K562 (cell line): ENCODE measurements around the gene PPP1R14D. TPM values are rescaled to one million over a fixed set of nuclear protein-coding genes. Genes with fewer than 3 reads are reported as not detected.
A peak's percentile ranks its signal among the peaks of the same experiment; 100 is the strongest.

Experiments used
- ATAC-seq: fragments of 200-7000 bp; cut with Tn5 transposase; 3 replicates; pipeline ENCODE4 v1.9.1; 2020; ENCODE audit warnings: moderate library complexity
- BruUV-seq: library from RNA; stranded (reverse); fragments of 400-500 nt; replicated peaks from 2 replicates; lab custom pipeline; 2021; lab: Mats Ljungman, UMichigan
- CTCF ChIA-PET: fragments of 300-600 bp; formaldehyde crosslinking; extraction: SDS; loops from one replicate; lab custom pipeline; 2021; ENCODE audit warnings: low intra/inter-chr PET ratio; lab: Yijun Ruan, JAX
- POLR2A ChIA-PET: fragments of 300-600, 350-650 bp; sonication (Branson Sonifier 250); formaldehyde crosslinking; extraction: SDS; loops from one replicate; lab custom pipeline; 2021; ENCODE audit warnings: antibody characterized with exemption, inconsistent platforms; lab: Yijun Ruan, JAX
- DNase-seq, 4 experiments: peaks; one replicate each; pipeline versions ENCODE4 v3.0.0 to v3.0.0-alpha.2; 2011 to 2018; ENCODE audit warnings: low spot score in 3 of 4, mixed read lengths in 3 of 4; ENCODE audit errors: extremely low read depth in 1 of 4
- FAIRE-seq: peaks from 2 replicates; lab custom pipeline; 2011; peaks lifted over from hg19 to GRCh38; lab: Jason Lieb, UNC
- H2AFZ ChIP-seq: 2 replicates; pipeline ENCODE4 v1.6.0; 2011; ENCODE audit warnings: low read depth, low read length, control low read depth, inconsistent platforms
- H3K27ac ChIP-seq: fragments of 200-600 bp; 3 replicates; pipeline ENCODE4 v1.8.0; 2011; ENCODE audit warnings: low read depth, mild to moderate bottlenecking, control low read depth, inconsistent platforms, low read length, moderate library complexity, mixed read lengths; ENCODE audit errors: extremely low read depth
- H3K27me3 ChIP-seq, 2 experiments: fragments of 300-600 bp in 1 of 2; 2 replicates in 1 of 2; 3 replicates in 1 of 2; pipeline versions ENCODE4 v1.6.0 to v1.8.0; 2011; ENCODE audit warnings: inconsistent platforms in 2 of 2, low read length in 2 of 2, mild to moderate bottlenecking in 1 of 2, mixed read lengths in 1 of 2, moderate library complexity in 1 of 2; ENCODE audit not compliant: control insufficient read depth in 2 of 2, insufficient read depth in 2 of 2
- H3K36me3 ChIP-seq: fragments of 300-600 bp; 3 replicates; pipeline ENCODE4 v1.8.0; 2011; ENCODE audit warnings: mild to moderate bottlenecking, low read length, inconsistent platforms; ENCODE audit not compliant: control insufficient read depth, insufficient read depth
- H3K4me1 ChIP-seq, 2 experiments: fragments of 200-600 bp in 1 of 2; replicated peaks in 1 of 2; 2 replicates in 1 of 2; 3 replicates in 1 of 2; pipeline versions ENCODE4 v1.5.1 to v1.8.0; 2011; ENCODE audit warnings: inconsistent platforms in 2 of 2, low read length in 2 of 2, mild to moderate bottlenecking in 1 of 2, mixed read lengths in 1 of 2, moderate library complexity in 1 of 2; ENCODE audit not compliant: control insufficient read depth in 2 of 2, insufficient read depth in 2 of 2
- H3K4me2 ChIP-seq: 2 replicates; pipeline ENCODE4 v1.6.1; 2011; ENCODE audit warnings: low read length, control low read depth, inconsistent platforms, mixed read lengths; ENCODE audit not compliant: insufficient read depth
- H3K4me3 ChIP-seq: fragments of 200-600 bp; sonication (generic), shearing (Covaris generic); 2 replicates; pipeline ENCODE4 v1.5.1; 2016; ENCODE audit warnings: control low read depth, inconsistent platforms
- H3K79me2 ChIP-seq: fragments of 200-600 bp; 3 replicates; pipeline ENCODE4 v1.8.0; 2011; ENCODE audit warnings: low read length, inconsistent platforms; ENCODE audit not compliant: control insufficient read depth, insufficient read depth
- H3K9ac ChIP-seq, 2 experiments: 2 replicates each; pipeline versions ENCODE4 v1.6.0 to v1.6.1; 2011; ENCODE audit warnings: low read depth in 2 of 2, low read length in 2 of 2, control low read depth in 1 of 2, inconsistent platforms in 1 of 2, mild to moderate bottlenecking in 1 of 2, mixed read lengths in 1 of 2; ENCODE audit not compliant: insufficient read depth in 1 of 2
- H3K9me1 ChIP-seq: one replicate; pipeline ENCODE4 v1.6.0; 2011; ENCODE audit warnings: inconsistent platforms, mild to moderate bottlenecking, low read length, moderate library complexity; ENCODE audit not compliant: control insufficient read depth, insufficient read depth
- H3K9me3 ChIP-seq: replicated peaks from 2 replicates; pipeline ENCODE4 v1.5.1; 2011; ENCODE audit warnings: low read depth, low read length, inconsistent platforms; ENCODE audit not compliant: control insufficient read depth, insufficient read depth
- H4K20me1 ChIP-seq: replicated peaks from 2 replicates; pipeline ENCODE4 v1.6.1; 2011; ENCODE audit warnings: low read length, inconsistent platforms, mixed read lengths; ENCODE audit not compliant: control insufficient read depth, insufficient read depth
- FOXA1 ChIP-seq: fragments of 450-650 bp; IDR thresholded peaks from 2 replicates; pipeline ENCODE4 v1.6.1; 2016; ENCODE audit warnings: mild to moderate bottlenecking, borderline replicate concordance
- KDM5B ChIP-seq: fragments of 200-600 bp; sonication (generic); IDR thresholded peaks from 2 replicates; pipeline ENCODE4 v1.6.1; 2012; ENCODE audit warnings: low read depth, mild to moderate bottlenecking, moderate library complexity, low read length, control low read depth, inconsistent platforms; ENCODE audit not compliant: insufficient replicate concordance
- NFIC ChIP-seq: fragments of 450-650 bp; IDR thresholded peaks from 2 replicates; pipeline ENCODE4 v1.6.1; 2017; ENCODE audit warnings: mild to moderate bottlenecking, inconsistent platforms
- POLR2G ChIP-seq: fragments of 200-400 bp; formaldehyde crosslinking; IDR thresholded peaks from 2 replicates; pipeline ENCODE4 v1.6.1; 2017; ENCODE audit warnings: low read depth, mild to moderate bottlenecking, antibody characterized with exemption, low read length, moderate library complexity
- VEZF1 ChIP-seq: fragments of 200-800 bp; sonication (Bioruptor generic); IDR thresholded peaks from 2 replicates; pipeline ENCODE4 v1.6.1; 2017; ENCODE audit warnings: missing genetic modification characterization, missing compliant biosample characterization
- ZBTB33 ChIP-seq: sonication (generic); formaldehyde crosslinking; IDR thresholded peaks from 2 replicates; pipeline ENCODE4 v1.8.1; 2023; ENCODE audit warnings: mild to moderate bottlenecking, missing genetic modification reagents
- WGBS: fragments of 100-300 bp; shearing (Covaris generic); methylation state at CpG from one replicate; pipeline ENCODE4 v1.1.6; 2016; ENCODE audit warnings: low coverage, mixed read lengths; ENCODE audit not compliant: insufficient coverage; ENCODE audit errors: missing lambda C conversion rate; 5-methylcytosine and 5-hydroxymethylcytosine counted together
- in situ Hi-C: fragments of 300-500 bp; cut with MboI; formaldehyde crosslinking; loops from 4 replicates; pipeline ENCODE4 v1.15.0; 2018; ENCODE audit warnings: inconsistent platforms, mixed read lengths
- intact Hi-C: fragments of 100-400 bp; cut with micrococcal nuclease; formaldehyde crosslinking; loops from 2 replicates; pipeline ENCODE4 v1.14.2; 2022
- polyA plus RNA-seq, 8 experiments: library from polyadenylated mRNA; depleted of rRNA in 4 of 8; stranded (reverse) in 5 of 8; unstranded in 3 of 8; fragments of >200 nt; fragmentation: Nextera tagmentation in 2 of 8; fragmentation: Illumina TruSeq in 1 of 8; extraction: Ambion mirVana in 2 of 8; extraction: Trizol in 1 of 8; gene quantifications; 2 replicates each; pipeline versions ENCODE4 v1.2.1 to v1.2.3, GENCODE V29; 2011 to 2014; ENCODE audit warnings: inconsistent platforms in 1 of 8, missing spikeins in 1 of 8
- total RNA-seq, 7 experiments: library from RNA; depleted of rRNA in 6 of 7; stranded (reverse); fragments of >200 nt in 6 of 7; fragmentation: Illumina TruSeq in 2 of 7; extraction: Trizol in 2 of 7; gene quantifications; 2 replicates each; pipeline versions ENCODE4 v1.2.1 to v1.2.3, GENCODE V29; 2011 to 2021; ENCODE audit warnings: low replicate concordance in 1 of 7

PPP1R14D gene
- total and polyA plus RNA-seq, 9 of the 15 experiments (the other 6 are each of a cell fraction or from before 2014, with no cell fraction given) = 0.11 to 0.18 TPM; not detected in 7

- peaks cover 17 to 51% of the 10 kb centered on the region in 2 experiments; a peak in 4 of 5 replicates for H3K4me1 ChIP-seq
- POLR2A ChIA-PET = interaction anchor here (0.7 to 1.1 kb wide), 5 partner anchors 13 to 1020 kb away, joined by 3 to 4 read pairs (median 4); no protein-coding TSS in a partner anchor
Measured at GRCh38 chr15:40769274-40770146, 59.0 kb downstream of the PPP1R14D start, which contains the start of gene C15orf62. C15orf62 (plus strand) TSS chr15:40769980; CDS start chr15:40770496, 516 bp downstream.

More at GRCh38 chr15:40769274-40770146, 59.0 kb downstream of the PPP1R14D start, which contains the start of gene C15orf62:
- no peak for TF ChIP-seq KDM5B
- TF ChIP-seq NFIC = peak; percentile 22; the same call in 1 of the 2 replicates
- TF ChIP-seq FOXA1 = no peak
- peak; percentile 54 for TF ChIP-seq ZBTB33 (CRISPR knock-in tag)
- peak; percentile 47 for TF ChIP-seq POLR2G
- TF ChIP-seq VEZF1 (CRISPR knock-in tag) = peak; percentile 17; the same call in 1 of the 2 replicates
- TF ChIP-seq, all 486 proteins: peak for 4
- Histone ChIP-seq H3K9me1 (no peaks in the 10 kb centered on the region), H4K20me1 (no peaks in the 10 kb centered on the region; the same call in none of the 2 replicates), H3K79me2 (no peaks in the 10 kb centered on the region), H3K4me2 (no peak within 1 kb of the TSS), H2AFZ (no peak within 1 kb of the TSS), H3K4me3 (no peak within 1 kb of the TSS), H3K9ac (peak within 1 kb of the TSS in 1 of 2 experiments; percentile 68; a peak in 2 of 4 replicates), H3K27me3 (no peaks in the 10 kb centered on the region), H3K27ac (no peak within 1 kb of the TSS), H3K9me3 (no peaks in the 10 kb centered on the region), H3K36me3 (peaks cover 33% of the 10 kb centered on the region; the same call in 2 of the 3 replicates)
- no TSS peak for BruUV-seq
- intact Hi-C loops (loop anchor here (10.0 kb wide), 1 partner anchor 175 kb away; the partner anchor contains the start of gene KNL1), in situ Hi-C loops (no loop called here)
- DNase-seq (no peak), FAIRE-seq (no peak), ATAC-seq (no peak)
- 72% methylated on average over 26 of the region's 28 CpGs for WGBS
- CTCF ChIA-PET = no interaction called here
